HepG2 (cell line): ENCODE measurements around the gene TMEM131L. TPM values are rescaled to one million over a fixed set of nuclear protein-coding genes. Genes with fewer than 3 reads are reported as not detected.

Experiments used
- ATAC-seq: fragments of 200-7000 bp; cut with Tn5 transposase; 3 replicates; pipeline ENCODE4 v1.9.1; 2020; ENCODE audit warnings: mild to moderate bottlenecking, moderate library complexity
- BruUV-seq: library from RNA; stranded (reverse); fragments of 400-500 nt; replicated peaks from 2 replicates; lab custom pipeline; 2021; lab: Mats Ljungman, UMichigan
- CTCF ChIA-PET: fragments of 300-600 bp; formaldehyde crosslinking; extraction: SDS; loops from one replicate; lab custom pipeline; 2021; ENCODE audit warnings: low total read pairs, inconsistent platforms, low intra/inter-chr PET ratio; lab: Yijun Ruan, JAX
- POLR2A ChIA-PET: fragments of 350-600 bp; sonication (Branson Sonifier 250); formaldehyde crosslinking; loops from one replicate; lab custom pipeline; 2020; ENCODE audit warnings: antibody characterized with exemption, inconsistent platforms; lab: Yijun Ruan, JAX
- DNase-seq: peaks from one replicate; pipeline ENCODE4 v3.0.0-alpha.2; 2015; ENCODE audit warnings: low spot score
- FAIRE-seq: peaks from 3 replicates; lab custom pipeline; 2011; peaks lifted over from hg19 to GRCh38; lab: Jason Lieb, UNC
- H2AFZ ChIP-seq: one replicate; pipeline ENCODE4 v1.6.1; 2011; ENCODE audit warnings: low read length, inconsistent platforms
- H3K27ac ChIP-seq: fragments of 300-600 bp; 3 replicates; pipeline ENCODE4 v1.8.0; 2011; ENCODE audit warnings: mixed run types, mild to moderate bottlenecking, mixed read lengths, low read length, inconsistent platforms; ENCODE audit not compliant: insufficient read depth; ENCODE audit errors: extremely low read length
- H3K27me3 ChIP-seq, 2 experiments: fragments of 200-600 bp in 1 of 2; 2 replicates in 1 of 2; 3 replicates in 1 of 2; pipeline versions ENCODE4 v1.6.0 to v1.8.0; 2011; ENCODE audit warnings: low read length in 2 of 2, mild to moderate bottlenecking in 2 of 2, moderate library complexity in 2 of 2, inconsistent platforms in 1 of 2; ENCODE audit not compliant: insufficient read depth in 2 of 2, control insufficient read depth in 1 of 2
- H3K36me3 ChIP-seq, 2 experiments: fragments of 200-600 bp in 1 of 2; replicated peaks in 1 of 2; 2 replicates in 1 of 2; 3 replicates in 1 of 2; pipeline versions ENCODE4 v1.5.1 to v1.8.0; 2011; ENCODE audit warnings: low read length in 2 of 2, inconsistent platforms in 1 of 2; ENCODE audit not compliant: insufficient read depth in 2 of 2, control insufficient read depth in 1 of 2
- H3K4me1 ChIP-seq: 2 replicates; pipeline ENCODE4 v1.5.1; 2012; ENCODE audit warnings: low read length, inconsistent platforms; ENCODE audit not compliant: insufficient read depth
- H3K4me2 ChIP-seq: 2 replicates; pipeline ENCODE4 v1.6.0; 2011; ENCODE audit warnings: low read depth, low read length, inconsistent platforms
- H3K4me3 ChIP-seq, 3 experiments: fragments of 200-600 bp in 1 of 3; sonication (generic), shearing (Covaris generic) in 1 of 3; replicated peaks in 1 of 3; 2 replicates each; pipeline ENCODE4 v1.5.1; 2011 to 2016; ENCODE audit warnings: low read length in 3 of 3, inconsistent platforms in 2 of 3, low read depth in 2 of 3, mild to moderate bottlenecking in 2 of 3, control low read depth in 1 of 3, mixed read lengths in 1 of 3; ENCODE audit not compliant: insufficient read depth in 1 of 3
- H3K79me2 ChIP-seq: one replicate; pipeline ENCODE4 v1.6.1; 2011; ENCODE audit warnings: low read length, inconsistent platforms; ENCODE audit not compliant: insufficient read depth
- H3K9ac ChIP-seq: 2 replicates; pipeline ENCODE4 v1.6.0; 2011; ENCODE audit warnings: mild to moderate bottlenecking, low read depth, low read length, inconsistent platforms; ENCODE audit not compliant: insufficient read depth
- H3K9me3 ChIP-seq: 2 replicates; pipeline ENCODE4 v1.5.1; 2012; ENCODE audit warnings: mild to moderate bottlenecking, low read length
- H4K20me1 ChIP-seq: 2 replicates; pipeline ENCODE4 v1.6.0; 2011; ENCODE audit warnings: inconsistent platforms, mild to moderate bottlenecking, low read length, moderate library complexity; ENCODE audit not compliant: insufficient read depth
- ELK4 ChIP-seq: sonication (generic); formaldehyde crosslinking; IDR thresholded peaks from 2 replicates; pipeline ENCODE4 v1.9.0; 2021; ENCODE audit warnings: missing genetic modification reagents, borderline replicate concordance
- IRF2 ChIP-seq: IDR thresholded peaks from 2 replicates; pipeline ENCODE4 v1.6.1; 2018; ENCODE audit warnings: missing genetic modification reagents, missing compliant biosample characterization
- KLF16 ChIP-seq, 2 experiments: sonication (generic) in 1 of 2; formaldehyde crosslinking in 1 of 2; IDR thresholded peaks; 2 replicates each; pipeline versions ENCODE4 v1.6.1 to v1.8.0; 2016 to 2023; ENCODE audit warnings: missing genetic modification reagents in 2 of 2, missing compliant biosample characterization in 1 of 2
- MAF1 ChIP-seq: sonication (generic); formaldehyde crosslinking; IDR thresholded peaks from 2 replicates; pipeline ENCODE4 v1.5.0; 2020; ENCODE audit warnings: missing genetic modification reagents, borderline replicate concordance
- NBN ChIP-seq: fragments of 450-650 bp; conservative IDR thresholded peaks from 2 replicates; pipeline ENCODE4 v1.6.1; 2017
- NRL ChIP-seq: sonication (generic); formaldehyde crosslinking; IDR thresholded peaks from 2 replicates; pipeline ENCODE4 v1.5.0; 2020; ENCODE audit warnings: missing genetic modification reagents, mild to moderate bottlenecking, moderate library complexity, borderline replicate concordance
- TGIF2 ChIP-seq: IDR thresholded peaks from 2 replicates; pipeline ENCODE4 v1.6.1; 2016; ENCODE audit warnings: control low read depth, missing compliant biosample characterization
- ZNF143 ChIP-seq: sonication (generic); formaldehyde crosslinking; IDR thresholded peaks from 2 replicates; pipeline ENCODE4 v1.4.0; 2020; ENCODE audit warnings: missing genetic modification reagents
- ZNF605 ChIP-seq: sonication (generic); formaldehyde crosslinking; IDR thresholded peaks from 2 replicates; pipeline ENCODE4 v1.8.0; 2022; ENCODE audit warnings: mild to moderate bottlenecking, missing genetic modification reagents
- in situ Hi-C: cut with HindIII; loops from 2 replicates; pipeline ENCODE4 v1.10.0; 2017; ENCODE audit warnings: low pct_unique_long_range_greater_than_20kb; ENCODE audit not compliant: extremely low pct_ligation_motif_present
- intact Hi-C: fragments of 100-400 bp; cut with micrococcal nuclease; formaldehyde crosslinking; loops from one replicate; pipeline ENCODE4 v1.10.0; 2022; ENCODE audit not compliant: unreplicated experiment
- polyA plus RNA-seq, 8 experiments: library from polyadenylated mRNA; depleted of rRNA in 3 of 8; stranded (reverse) in 7 of 8; unstranded in 1 of 8; fragments of >200 nt; fragmentation: Illumina TruSeq in 4 of 8; extraction: Trizol in 4 of 8; gene quantifications; 2 replicates each; pipeline versions ENCODE4 v1.2.1 to v1.2.3, GENCODE V29; 2011 to 2016; ENCODE audit warnings: low read depth in 4 of 8, missing spikeins in 1 of 8, mixed read lengths in 1 of 8; ENCODE audit not compliant: insufficient read depth in 1 of 8
- total RNA-seq, 5 experiments: library from RNA; depleted of rRNA; stranded (reverse); fragments of >200 nt; fragmentation: Illumina TruSeq; extraction: Trizol; gene quantifications; 2 replicates each; pipeline ENCODE4 v1.2.3, GENCODE V29; 2016; ENCODE audit warnings: low read depth in 1 of 5

The TMEM131L gene
- total and polyA plus RNA-seq, 2 of the 13 experiments (the other 11 are each of a cell fraction or from before 2014, with no cell fraction given): 2.2 to 4.5 TPM

- FAIRE-seq (no peak), ATAC-seq (no peak), DNase-seq (no peak)
- in situ Hi-C loops: no loop called here
- H3K27me3 ChIP-seq: no peaks in the 10 kb centered on the region
- no peak overlapping the region for H3K9ac ChIP-seq
- TF ChIP-seq ZNF605 (no peak), NBN (no peak), ZNF143 (CRISPR knock-in tag) (no peak), KLF16 (CRISPR knock-in tag; IDR thresholded peaks at IDR 0.05) (no peak), IRF2 (no peak), TGIF2 (CRISPR knock-in tag) (no peak), NRL (CRISPR knock-in tag) (no peak), MAF1 (CRISPR knock-in tag) (no peak), ELK4 (CRISPR knock-in tag) (no peak)
- H3K4me2 ChIP-seq: no peak overlapping the region
- ChIA-PET CTCF (no interaction called here), POLR2A (no interaction called here)
- no peaks in the 10 kb centered on the region for H3K9me3 ChIP-seq
- H3K4me3 ChIP-seq: no peak overlapping the region
- BruUV-seq: no TSS peak
- H4K20me1 ChIP-seq: no peaks in the 10 kb centered on the region
- H3K36me3 ChIP-seq: peaks cover 3% of the 10 kb centered on the region in 2 experiments; a peak in 2 of 5 replicates
- intact Hi-C loops: no loop called here
- H2AFZ ChIP-seq: no peak overlapping the region
- no peak overlapping the region for H3K27ac ChIP-seq
- no peaks in the 10 kb centered on the region for H3K4me1 ChIP-seq
- H3K79me2 ChIP-seq: no peaks in the 10 kb centered on the region
Observed at GRCh38 chr4:153629776-153630175, 163.6 kb downstream of the TMEM131L start.
